ENCODE results near the gene PODNL1. TPM values are rescaled to one million over a fixed set of nuclear protein-coding genes. Genes with fewer than 3 reads are reported as not detected.

Gene PODNL1
- total and polyA plus RNA-seq, 2 donors (not counting 1 experiment from before 2014, with no cell fraction given), result 2.1 to 6.9 TPM

GRCh38 chr19:13929340-13929739, 8.9 kb downstream of the PODNL1 start:
- Histone ChIP-seq H3K79me2 (ENCODE audit: control insufficient read depth, insufficient read depth, low read length) (no peaks in the 10 kb centered on the region), H3K27ac (ENCODE audit: insufficient read depth, low read length) (no peak overlapping the region), H3K9ac (ENCODE audit: insufficient read depth, low read length) (no peak overlapping the region), H3K4me1 (ENCODE audit: control insufficient read depth, extremely low read depth, insufficient read depth, low read length) (no peaks in the 10 kb centered on the region), H3K9me3 (ENCODE audit: control insufficient read depth, insufficient read depth, low read depth, low read length) (no peaks in the 10 kb centered on the region), H3K27me3 (ENCODE audit: control insufficient read depth, insufficient read depth, low read length) (no peaks in the 10 kb centered on the region), H2AFZ (ENCODE audit: low read length) (no peak overlapping the region), H3K4me2 (ENCODE audit: extremely low read depth, insufficient read depth, low read length) (no peak overlapping the region), H3K36me3 (ENCODE audit: control insufficient read depth, insufficient read depth, low read length) (peaks cover 8% of the 10 kb centered on the region), H4K20me1 (ENCODE audit: control insufficient read depth, extremely low read depth, insufficient read depth, low read length) (no peaks in the 10 kb centered on the region), H3K4me3 (replicated peaks in 1 of 4; ENCODE audit: control extremely low read depth in 1 of 4, insufficient read depth in 1 of 4, low read depth in 3 of 4, low read length in 4 of 4) (no peak overlapping the region)
- no peak for TF ChIP-seq CTCF (conservative IDR thresholded peaks at IDR 0.05 in 1 of 2, IDR thresholded peaks at IDR 0.05 in 1 of 2; ENCODE audit: low read depth in 1 of 2, low read length in 2 of 2)
- TF ChIP-seq EZH2 (IDR thresholded peaks at IDR 0.05; ENCODE audit: low read length, missing control alignments), result no peak
- DNase-seq (ENCODE audit: low read depth in 2 of 2), result no peak

- H3K9ac ChIP-seq (ENCODE audit: insufficient read depth, low read length), result no peak overlapping the region
- DNase-seq (ENCODE audit: low read depth in 2 of 2), result no peak
- H3K79me2 ChIP-seq (ENCODE audit: control insufficient read depth, insufficient read depth, low read length), result no peaks in the 10 kb centered on the region
- no peak overlapping the region for H3K4me3 ChIP-seq (replicated peaks in 1 of 4; ENCODE audit: control extremely low read depth in 1 of 4, insufficient read depth in 1 of 4, low read depth in 3 of 4, low read length in 4 of 4)
- H3K27me3 ChIP-seq (ENCODE audit: control insufficient read depth, insufficient read depth, low read length), result no peaks in the 10 kb centered on the region
- H3K4me2 ChIP-seq (ENCODE audit: extremely low read depth, insufficient read depth, low read length), result no peak overlapping the region
- H4K20me1 ChIP-seq (ENCODE audit: control insufficient read depth, extremely low read depth, insufficient read depth, low read length), result no peaks in the 10 kb centered on the region
- H3K27ac ChIP-seq (ENCODE audit: insufficient read depth, low read length), result no peak overlapping the region
- no peak for TF ChIP-seq EZH2 (IDR thresholded peaks at IDR 0.05; ENCODE audit: low read length, missing control alignments)
- no peak for TF ChIP-seq CTCF (conservative IDR thresholded peaks at IDR 0.05 in 1 of 2, IDR thresholded peaks at IDR 0.05 in 1 of 2; ENCODE audit: low read depth in 1 of 2, low read length in 2 of 2)
- H2AFZ ChIP-seq (ENCODE audit: low read length), result no peak overlapping the region
- no peaks in the 10 kb centered on the region for H3K4me1 ChIP-seq (ENCODE audit: control insufficient read depth, extremely low read depth, insufficient read depth, low read length)
- H3K36me3 ChIP-seq (ENCODE audit: control insufficient read depth, insufficient read depth, low read length), result peaks cover 13% of the 10 kb centered on the region
- H3K9me3 ChIP-seq (ENCODE audit: control insufficient read depth, insufficient read depth, low read depth, low read length), result no peaks in the 10 kb centered on the region
Observed at GRCh38 chr19:13926715-13927114, 11.5 kb downstream of the PODNL1 start.

GRCh38 chr19:13926010-13926409, 12.2 kb downstream of the PODNL1 start:
- Histone ChIP-seq H3K27me3 (ENCODE audit: control insufficient read depth, insufficient read depth, low read length) (no peaks in the 10 kb centered on the region), H3K36me3 (ENCODE audit: control insufficient read depth, insufficient read depth, low read length) (peaks cover 14% of the 10 kb centered on the region), H3K4me1 (ENCODE audit: control insufficient read depth, extremely low read depth, insufficient read depth, low read length) (no peaks in the 10 kb centered on the region), H3K9me3 (ENCODE audit: control insufficient read depth, insufficient read depth, low read depth, low read length) (no peaks in the 10 kb centered on the region), H2AFZ (ENCODE audit: low read length) (no peak overlapping the region), H3K4me3 (replicated peaks in 1 of 4; ENCODE audit: control extremely low read depth in 1 of 4, insufficient read depth in 1 of 4, low read depth in 3 of 4, low read length in 4 of 4) (no peak overlapping the region), H3K79me2 (ENCODE audit: control insufficient read depth, insufficient read depth, low read length) (no peaks in the 10 kb centered on the region), H3K9ac (ENCODE audit: insufficient read depth, low read length) (no peak overlapping the region), H3K4me2 (ENCODE audit: extremely low read depth, insufficient read depth, low read length) (no peak overlapping the region), H4K20me1 (ENCODE audit: control insufficient read depth, extremely low read depth, insufficient read depth, low read length) (no peaks in the 10 kb centered on the region), H3K27ac (ENCODE audit: insufficient read depth, low read length) (no peak overlapping the region)
- DNase-seq (ENCODE audit: low read depth in 2 of 2), result no peak
- TF ChIP-seq EZH2 (IDR thresholded peaks at IDR 0.05; ENCODE audit: low read length, missing control alignments) (no peak), CTCF (conservative IDR thresholded peaks at IDR 0.05 in 1 of 2, IDR thresholded peaks at IDR 0.05 in 1 of 2; ENCODE audit: low read depth in 1 of 2, low read length in 2 of 2) (no peak)

Measured in fibroblast of lung (primary cell).